Lower lobe of right lung (tissue), 2 donors: ENCODE results near the gene CCDC12. TPM values are rescaled to one million over a fixed set of nuclear protein-coding genes. Genes with fewer than 3 reads are reported as not detected.

ENCODE experiments used
- ATAC-seq, 2 donors: fragments of 200-7000 bp; cut with Tn5 transposase; one replicate each; pipeline ENCODE4 v1.9.1; 2020 to 2022; ENCODE audit warnings: mild to moderate bottlenecking in 2 of 2, moderate library complexity in 2 of 2
- DNase-seq: peaks from one replicate; pipeline ENCODE4 v3.0.0-alpha.2; 2020
- H3K27ac ChIP-seq: fragments of 200-600 bp; one replicate; pipeline ENCODE4 v1.8.0; 2022
- H3K27me3 ChIP-seq: fragments of 200-600 bp; one replicate; pipeline ENCODE4 v1.8.0; 2022; ENCODE audit warnings: low read depth
- H3K36me3 ChIP-seq: fragments of 200-600 bp; one replicate; pipeline ENCODE4 v1.8.0; 2022; ENCODE audit warnings: mild to moderate bottlenecking
- H3K4me1 ChIP-seq: fragments of 200-600 bp; one replicate; pipeline ENCODE4 v1.8.0; 2022
- H3K4me3 ChIP-seq: fragments of 200-600 bp; one replicate; pipeline ENCODE4 v1.8.0; 2022; ENCODE audit warnings: mild to moderate bottlenecking
- H3K9me3 ChIP-seq: fragments of 200-600 bp; one replicate; pipeline ENCODE4 v1.8.0; 2022
- intact Hi-C: fragments of 100-400 bp; cut with DNase I; formaldehyde crosslinking; loops from one replicate; pipeline ENCODE4 v1.11.0; 2022
- total RNA-seq: library from RNA; stranded (reverse); fragmentation: NEBNext Ultra II Directional; extraction: Animal tissue kit (Norgen Biotek cat#: 25700); gene quantifications from one replicate; pipeline ENCODE4 v1.2.1, GENCODE V29; 2021
- TF ChIP-seq, protein P1 (sequence below): fragments of 200-600 bp; IDR thresholded peaks from one replicate; pipeline ENCODE4 v1.8.0; 2022; ENCODE audit warnings: antibody characterized with exemption, mild to moderate bottlenecking
- donor health status: DM: no; HTN: yes; CAD: no; lungs with severe emphysema.

Gene CCDC12
- total RNA-seq, 1 donor from 2014 or later = 42.9 TPM

DNA sequence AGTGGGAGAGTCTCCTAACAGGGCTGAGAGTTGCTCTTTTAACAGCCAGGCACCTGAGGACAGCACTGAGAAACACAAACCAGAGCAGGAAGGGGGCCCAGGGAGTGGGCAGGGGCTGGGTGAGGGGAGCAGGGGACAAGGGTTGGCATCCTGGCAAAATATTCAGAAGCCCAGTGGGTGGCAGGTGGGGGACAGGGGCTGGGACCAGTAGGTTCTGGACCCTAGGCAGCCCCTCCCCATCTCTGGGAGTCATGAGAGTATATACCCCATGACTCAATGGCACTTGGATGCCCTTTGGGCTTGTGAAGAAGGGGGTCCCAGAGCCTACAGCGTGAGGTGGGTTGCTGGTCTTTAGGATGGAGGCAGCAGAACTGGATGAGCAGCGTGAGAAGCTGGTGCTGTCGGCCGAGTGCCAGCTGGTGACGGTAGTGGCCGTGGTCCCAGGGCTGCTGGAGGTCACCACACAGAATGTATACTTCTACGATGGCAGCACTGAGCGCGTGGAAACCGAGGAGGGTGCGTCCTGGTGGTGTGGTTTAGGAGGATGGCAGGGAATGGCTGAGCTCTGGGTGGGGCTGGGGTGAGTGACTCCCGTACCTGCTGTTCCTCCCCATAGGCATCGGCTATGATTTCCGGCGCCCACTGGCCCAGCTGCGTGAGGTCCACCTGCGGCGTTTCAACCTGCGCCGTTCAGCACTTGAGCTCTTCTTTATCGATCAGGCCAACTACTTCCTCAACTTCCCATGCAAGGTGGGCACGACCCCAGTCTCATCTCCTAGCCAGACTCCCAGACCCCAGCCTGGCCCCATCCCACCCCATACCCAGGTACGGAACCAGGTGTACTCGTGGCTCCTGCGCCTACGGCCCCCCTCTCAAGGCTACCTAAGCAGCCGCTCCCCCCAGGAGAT is 27.2 kb upstream of the CCDC12 start:
- intact Hi-C loops = no loop called here
- peaks cover 7% of the 10 kb centered on the region for H3K4me1 ChIP-seq
- no peaks in the 10 kb centered on the region for H3K9me3 ChIP-seq
- peaks cover 94% of the 10 kb centered on the region for H3K36me3 ChIP-seq
- no peaks in the 10 kb centered on the region for H3K27me3 ChIP-seq
- DNase-seq (no peak), ATAC-seq (no peak)
- TF ChIP-seq, protein P1, sequence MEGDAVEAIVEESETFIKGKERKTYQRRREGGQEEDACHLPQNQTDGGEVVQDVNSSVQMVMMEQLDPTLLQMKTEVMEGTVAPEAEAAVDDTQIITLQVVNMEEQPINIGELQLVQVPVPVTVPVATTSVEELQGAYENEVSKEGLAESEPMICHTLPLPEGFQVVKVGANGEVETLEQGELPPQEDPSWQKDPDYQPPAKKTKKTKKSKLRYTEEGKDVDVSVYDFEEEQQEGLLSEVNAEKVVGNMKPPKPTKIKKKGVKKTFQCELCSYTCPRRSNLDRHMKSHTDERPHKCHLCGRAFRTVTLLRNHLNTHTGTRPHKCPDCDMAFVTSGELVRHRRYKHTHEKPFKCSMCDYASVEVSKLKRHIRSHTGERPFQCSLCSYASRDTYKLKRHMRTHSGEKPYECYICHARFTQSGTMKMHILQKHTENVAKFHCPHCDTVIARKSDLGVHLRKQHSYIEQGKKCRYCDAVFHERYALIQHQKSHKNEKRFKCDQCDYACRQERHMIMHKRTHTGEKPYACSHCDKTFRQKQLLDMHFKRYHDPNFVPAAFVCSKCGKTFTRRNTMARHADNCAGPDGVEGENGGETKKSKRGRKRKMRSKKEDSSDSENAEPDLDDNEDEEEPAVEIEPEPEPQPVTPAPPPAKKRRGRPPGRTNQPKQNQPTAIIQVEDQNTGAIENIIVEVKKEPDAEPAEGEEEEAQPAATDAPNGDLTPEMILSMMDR = no peak
- no peak overlapping the region for H3K4me3 ChIP-seq
- no peak overlapping the region for H3K27ac ChIP-seq

DNA sequence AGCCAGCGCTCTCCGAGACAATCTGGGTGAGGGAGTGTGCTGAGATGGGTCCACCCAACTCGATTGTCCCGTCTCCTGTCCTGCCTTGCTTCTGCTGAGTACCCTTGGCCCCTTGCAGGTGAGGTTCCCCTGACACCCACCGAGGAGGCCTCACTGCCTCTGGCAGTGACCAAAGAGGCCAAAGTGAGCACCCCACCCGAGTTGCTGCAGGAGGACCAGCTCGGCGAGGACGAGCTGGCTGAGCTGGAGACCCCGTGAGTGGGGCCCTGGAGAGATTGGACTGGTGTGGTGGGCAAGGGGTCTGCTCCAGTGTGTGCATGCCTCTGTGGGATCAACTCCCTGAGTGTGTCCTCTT is 26.5 kb upstream of the CCDC12 start:
- intact Hi-C loops = no loop called here
- Histone ChIP-seq H3K9me3 (no peaks in the 10 kb centered on the region), H3K27me3 (no peaks in the 10 kb centered on the region), H3K4me1 (peaks cover 9% of the 10 kb centered on the region), H3K27ac (no peak overlapping the region), H3K4me3 (no peak overlapping the region), H3K36me3 (peaks cover 100% of the 10 kb centered on the region)
- TF ChIP-seq, protein P1 = no peak
- DNase-seq (no peak), ATAC-seq (no peak)

DNA sequence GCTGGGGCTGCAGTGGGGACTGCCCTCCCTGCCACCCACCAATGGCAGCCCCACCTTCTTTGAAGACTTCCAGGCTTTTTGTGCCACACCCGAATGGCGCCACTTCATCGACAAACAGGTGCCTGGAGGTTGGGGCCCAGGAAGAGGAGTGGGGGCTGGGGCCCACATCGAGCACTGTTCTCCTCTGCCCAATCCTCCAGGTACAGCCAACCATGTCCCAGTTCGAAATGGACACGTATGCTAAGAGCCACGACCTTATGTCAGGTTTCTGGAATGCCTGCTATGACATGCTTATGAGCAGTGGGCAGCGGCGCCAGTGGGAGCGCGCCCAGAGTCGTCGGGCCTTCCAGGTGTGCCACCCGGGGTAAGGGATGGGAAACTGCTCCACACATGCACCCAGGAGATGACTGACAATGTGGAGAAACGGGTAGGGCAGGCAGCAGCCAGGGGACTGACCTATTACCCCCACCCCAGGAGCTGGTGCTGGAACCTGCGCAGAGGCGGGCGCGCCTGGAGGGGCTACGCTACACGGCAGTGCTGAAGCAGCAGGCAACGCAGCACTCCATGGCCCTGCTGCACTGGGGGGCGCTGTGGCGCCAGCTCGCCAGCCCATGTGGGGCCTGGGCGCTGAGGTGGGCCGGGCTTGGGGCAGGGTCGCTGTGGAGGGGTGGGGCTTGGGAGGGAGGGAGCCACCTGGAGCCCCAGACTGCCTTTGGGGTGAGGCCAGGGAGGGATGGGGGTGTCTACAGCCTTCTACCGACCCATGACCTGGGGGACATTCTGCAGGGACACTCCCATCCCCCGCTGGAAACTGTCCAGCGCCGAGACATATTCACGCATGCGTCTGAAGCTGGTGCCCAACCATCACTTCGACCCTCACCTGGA is 25.9 kb upstream of the CCDC12 start:
- Histone ChIP-seq H3K9me3 (no peaks in the 10 kb centered on the region), H3K27ac (no peak overlapping the region), H3K36me3 (peaks cover 100% of the 10 kb centered on the region), H3K4me3 (no peak overlapping the region), H3K27me3 (no peaks in the 10 kb centered on the region), H3K4me1 (peaks cover 9% of the 10 kb centered on the region)
- peak; percentile 47 for DNase-seq
- intact Hi-C loops = no loop called here
- ATAC-seq = peak in 1 of 2 donors; percentile 60
- TF ChIP-seq, protein P1 = peak; percentile 6

DNA sequence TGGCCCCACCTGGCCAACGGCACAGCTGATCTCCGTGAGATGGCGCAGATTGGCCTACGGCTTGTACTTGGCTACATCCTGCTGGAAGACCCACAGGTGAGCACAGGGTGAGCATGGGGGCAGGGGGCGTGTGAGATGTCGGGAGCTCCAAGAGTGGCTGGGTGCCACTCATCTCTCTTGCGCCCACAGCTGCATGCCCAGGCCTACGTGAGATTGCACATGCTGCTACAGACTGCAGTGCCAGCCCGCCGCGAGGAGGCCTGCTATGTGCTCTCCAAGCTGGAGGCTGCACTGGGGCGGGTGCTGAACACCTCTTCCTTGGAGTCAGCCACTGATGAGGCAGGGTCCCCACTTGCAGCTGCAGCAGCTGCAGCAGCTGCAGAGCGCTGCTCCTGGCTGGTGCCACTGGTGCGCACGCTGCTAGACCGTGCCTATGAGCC is 25.2 kb upstream of the CCDC12 start:
- Histone ChIP-seq H3K36me3 (peaks cover 99% of the 10 kb centered on the region), H3K4me1 (peaks cover 9% of the 10 kb centered on the region), H3K27ac (no peak overlapping the region), H3K4me3 (no peak overlapping the region), H3K27me3 (no peaks in the 10 kb centered on the region), H3K9me3 (no peaks in the 10 kb centered on the region)
- TF ChIP-seq, protein P1 = no peak
- intact Hi-C loops = no loop called here
- DNase-seq (peak; percentile 46), ATAC-seq (no peak)

DNA sequence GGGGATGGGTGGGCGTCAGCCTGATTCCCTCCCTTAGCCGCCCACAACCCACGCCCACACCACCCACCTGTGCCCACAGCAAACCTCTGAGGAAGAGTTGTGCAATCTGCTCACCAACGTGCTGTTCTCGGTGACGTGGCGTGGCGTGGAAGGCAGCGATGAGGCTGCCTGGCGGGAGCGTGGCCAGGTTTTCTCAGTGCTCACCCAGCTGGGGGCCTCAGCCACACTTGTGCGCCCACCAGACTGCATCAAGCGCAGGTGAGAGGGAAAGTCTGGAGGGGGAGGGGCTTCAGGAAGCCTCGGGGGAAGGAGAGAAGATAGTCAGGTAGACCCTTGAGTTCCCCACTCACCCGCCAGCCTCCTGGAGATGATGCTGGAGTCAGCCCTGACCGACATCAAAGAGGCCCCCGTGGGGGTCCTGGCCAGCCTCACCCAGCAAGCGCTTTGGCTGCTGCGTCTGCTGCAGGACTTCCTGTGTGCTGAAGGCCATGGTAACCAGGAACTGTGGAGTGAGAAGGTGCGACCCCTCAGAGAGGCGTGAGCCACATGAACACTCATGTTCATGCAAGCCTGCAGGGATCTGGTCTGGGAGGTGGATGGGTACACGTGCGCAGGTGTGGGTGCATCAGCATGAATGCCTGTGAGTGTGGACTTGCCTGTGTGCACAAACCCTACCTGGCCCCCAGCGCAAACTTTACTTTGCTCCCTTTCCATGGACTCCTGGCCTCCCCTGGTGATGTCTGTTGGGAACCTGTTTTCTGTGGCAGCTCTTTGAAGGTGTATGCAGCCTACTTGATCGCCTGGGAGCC is 24.6 kb upstream of the CCDC12 start:
- H3K4me3 ChIP-seq = no peak overlapping the region
- TF ChIP-seq, protein P1 = no peak
- no peak overlapping the region for H3K27ac ChIP-seq
- intact Hi-C loops = no loop called here
- peaks cover 9% of the 10 kb centered on the region for H3K4me1 ChIP-seq
- H3K27me3 ChIP-seq = no peaks in the 10 kb centered on the region
- peaks cover 99% of the 10 kb centered on the region for H3K36me3 ChIP-seq
- no peaks in the 10 kb centered on the region for H3K9me3 ChIP-seq
- DNase-seq = peak; percentile 39
- no peak for ATAC-seq
